ENCODE measurements around the gene PLEKHG4B.

The PLEKHG4B gene

GRCh38 chr5:170971-171800, 79.2 kb downstream of the PLEKHG4B start:
- no peak overlapping the region for H3K27ac ChIP-seq (ENCODE audit: low read depth, low read length)
- H3K36me3 ChIP-seq (ENCODE audit: insufficient read depth, low read length) = no peaks in the 10 kb centered on the region
- no peak overlapping the region for H3K9ac ChIP-seq (ENCODE audit: low read length)
- no peaks in the 10 kb centered on the region for H3K9me3 ChIP-seq (ENCODE audit: low read length)
- no peaks in the 10 kb centered on the region for H3K27me3 ChIP-seq (ENCODE audit: control insufficient read depth in 1 of 2, insufficient read depth in 2 of 2, low read length in 2 of 2)
- H3K4me3 ChIP-seq (ENCODE audit: low read depth in 1 of 2, low read length in 2 of 2) = no peak overlapping the region
- H3K4me1 ChIP-seq (ENCODE audit: insufficient read depth, low read length) = no peaks in the 10 kb centered on the region

- no peak overlapping the region for H3K27ac ChIP-seq (ENCODE audit: low read depth, low read length)
- no peaks in the 10 kb centered on the region for H3K9me3 ChIP-seq (ENCODE audit: low read length)
- no peak overlapping the region for H3K4me3 ChIP-seq (ENCODE audit: low read depth in 1 of 2, low read length in 2 of 2)
- no peak overlapping the region for H3K9ac ChIP-seq (ENCODE audit: low read length)
- H3K36me3 ChIP-seq (ENCODE audit: insufficient read depth, low read length) = no peaks in the 10 kb centered on the region
- H3K27me3 ChIP-seq (ENCODE audit: control insufficient read depth in 1 of 2, insufficient read depth in 2 of 2, low read length in 2 of 2) = no peaks in the 10 kb centered on the region
- no peaks in the 10 kb centered on the region for H3K4me1 ChIP-seq (ENCODE audit: insufficient read depth, low read length)
Observed at GRCh38 chr5:171801-172331, 79.9 kb downstream of the PLEKHG4B start.

- H3K9ac ChIP-seq (ENCODE audit: low read length) = no peak overlapping the region
Observed at GRCh38 chr5:172421-172820, 80.5 kb downstream of the PLEKHG4B start.

GRCh38 chr5:172841-173251, 80.9 kb downstream of the PLEKHG4B start:
- Histone ChIP-seq H3K36me3 (ENCODE audit: insufficient read depth, low read length) (no peaks in the 10 kb centered on the region), H3K9ac (ENCODE audit: low read length) (no peak overlapping the region), H3K9me3 (ENCODE audit: low read length) (no peaks in the 10 kb centered on the region)

More at GRCh38 chr5:172421-172820, 80.5 kb downstream of the PLEKHG4B start:
- Histone ChIP-seq H3K27me3 (ENCODE audit: control insufficient read depth in 1 of 2, insufficient read depth in 2 of 2, low read length in 2 of 2) (no peaks in the 10 kb centered on the region), H3K36me3 (ENCODE audit: insufficient read depth, low read length) (no peaks in the 10 kb centered on the region), H3K4me3 (ENCODE audit: low read depth in 1 of 2, low read length in 2 of 2) (no peak overlapping the region), H3K9me3 (ENCODE audit: low read length) (no peaks in the 10 kb centered on the region), H3K27ac (ENCODE audit: low read depth, low read length) (no peak overlapping the region), H3K4me1 (ENCODE audit: insufficient read depth, low read length) (no peaks in the 10 kb centered on the region)

GRCh38 chr5:173392-174290, 81.7 kb downstream of the PLEKHG4B start:
- H3K27ac ChIP-seq (ENCODE audit: low read depth, low read length) = no peak overlapping the region
- no peak overlapping the region for H3K4me3 ChIP-seq (ENCODE audit: low read depth in 1 of 2, low read length in 2 of 2)
- no peaks in the 10 kb centered on the region for H3K36me3 ChIP-seq (ENCODE audit: insufficient read depth, low read length)
- H3K27me3 ChIP-seq (ENCODE audit: control insufficient read depth in 1 of 2, insufficient read depth in 2 of 2, low read length in 2 of 2) = no peaks in the 10 kb centered on the region
- no peaks in the 10 kb centered on the region for H3K9me3 ChIP-seq (ENCODE audit: low read length)
- no peaks in the 10 kb centered on the region for H3K4me1 ChIP-seq (ENCODE audit: insufficient read depth, low read length)
- no peak overlapping the region for H3K9ac ChIP-seq (ENCODE audit: low read length)

More at GRCh38 chr5:172841-173251, 80.9 kb downstream of the PLEKHG4B start:
- Histone ChIP-seq H3K4me1 (ENCODE audit: insufficient read depth, low read length) (no peaks in the 10 kb centered on the region), H3K27ac (ENCODE audit: low read depth, low read length) (no peak overlapping the region), H3K27me3 (ENCODE audit: control insufficient read depth in 1 of 2, insufficient read depth in 2 of 2, low read length in 2 of 2) (no peaks in the 10 kb centered on the region), H3K4me3 (ENCODE audit: low read depth in 1 of 2, low read length in 2 of 2) (no peak overlapping the region)

- Histone ChIP-seq H3K36me3 (ENCODE audit: insufficient read depth, low read length) (no peaks in the 10 kb centered on the region), H3K9me3 (ENCODE audit: low read length) (no peaks in the 10 kb centered on the region), H3K4me1 (ENCODE audit: insufficient read depth, low read length) (no peaks in the 10 kb centered on the region), H3K9ac (ENCODE audit: low read length) (no peak overlapping the region), H3K27me3 (ENCODE audit: control insufficient read depth in 1 of 2, insufficient read depth in 2 of 2, low read length in 2 of 2) (no peaks in the 10 kb centered on the region), H3K27ac (ENCODE audit: low read depth, low read length) (no peak overlapping the region), H3K4me3 (ENCODE audit: low read depth in 1 of 2, low read length in 2 of 2) (no peak overlapping the region)
Observed at GRCh38 chr5:174291-174600, 82.3 kb downstream of the PLEKHG4B start.

GRCh38 chr5:174876-175465, 83.0 kb downstream of the PLEKHG4B start:
- H3K27ac ChIP-seq (ENCODE audit: low read depth, low read length) = no peak overlapping the region
- no peaks in the 10 kb centered on the region for H3K4me1 ChIP-seq (ENCODE audit: insufficient read depth, low read length)
- H3K36me3 ChIP-seq (ENCODE audit: insufficient read depth, low read length) = no peaks in the 10 kb centered on the region
- no peaks in the 10 kb centered on the region for H3K27me3 ChIP-seq (ENCODE audit: control insufficient read depth in 1 of 2, insufficient read depth in 2 of 2, low read length in 2 of 2)
- no peak overlapping the region for H3K9ac ChIP-seq (ENCODE audit: low read length)
- H3K9me3 ChIP-seq (ENCODE audit: low read length) = no peaks in the 10 kb centered on the region
- H3K4me3 ChIP-seq (ENCODE audit: low read depth in 1 of 2, low read length in 2 of 2) = no peak overlapping the region

GRCh38 chr5:176296-176823, 84.4 kb downstream of the PLEKHG4B start:
- Histone ChIP-seq H3K27me3 (ENCODE audit: control insufficient read depth in 1 of 2, insufficient read depth in 2 of 2, low read length in 2 of 2) (peaks cover 0 to 3% of the 10 kb centered on the region in 2 donors), H3K36me3 (ENCODE audit: insufficient read depth, low read length) (no peaks in the 10 kb centered on the region), H3K9ac (ENCODE audit: low read length) (no peak overlapping the region), H3K4me1 (ENCODE audit: insufficient read depth, low read length) (no peaks in the 10 kb centered on the region), H3K27ac (ENCODE audit: low read depth, low read length) (no peak overlapping the region), H3K4me3 (ENCODE audit: low read depth in 1 of 2, low read length in 2 of 2) (no peak overlapping the region), H3K9me3 (ENCODE audit: low read length) (no peaks in the 10 kb centered on the region)

GRCh38 chr5:178110-178509, 86.1 kb downstream of the PLEKHG4B start:
- H3K27ac ChIP-seq (ENCODE audit: low read depth, low read length) = no peak overlapping the region
- H3K27me3 ChIP-seq (ENCODE audit: control insufficient read depth in 1 of 2, insufficient read depth in 2 of 2, low read length in 2 of 2) = peaks cover 0 to 4% of the 10 kb centered on the region in 2 donors
- no peaks in the 10 kb centered on the region for H3K4me1 ChIP-seq (ENCODE audit: insufficient read depth, low read length)
- H3K36me3 ChIP-seq (ENCODE audit: insufficient read depth, low read length) = no peaks in the 10 kb centered on the region
- no peaks in the 10 kb centered on the region for H3K9me3 ChIP-seq (ENCODE audit: low read length)
- no peak overlapping the region for H3K4me3 ChIP-seq (ENCODE audit: low read depth in 1 of 2, low read length in 2 of 2)
- H3K9ac ChIP-seq (ENCODE audit: low read length) = no peak overlapping the region

GRCh38 chr5:179401-179800, 87.4 kb downstream of the PLEKHG4B start:
- H3K4me3 ChIP-seq (ENCODE audit: low read depth in 1 of 2, low read length in 2 of 2) = no peak overlapping the region
- H3K36me3 ChIP-seq (ENCODE audit: insufficient read depth, low read length) = no peaks in the 10 kb centered on the region
- no peak overlapping the region for H3K9ac ChIP-seq (ENCODE audit: low read length)
- H3K4me1 ChIP-seq (ENCODE audit: insufficient read depth, low read length) = no peaks in the 10 kb centered on the region
- no peaks in the 10 kb centered on the region for H3K9me3 ChIP-seq (ENCODE audit: low read length)
- peaks cover 0 to 4% of the 10 kb centered on the region in 2 donors for H3K27me3 ChIP-seq (ENCODE audit: control insufficient read depth in 1 of 2, insufficient read depth in 2 of 2, low read length in 2 of 2)
- no peak overlapping the region for H3K27ac ChIP-seq (ENCODE audit: low read depth, low read length)
